ENCODE measurements around the gene TMEM132A.
A peak's percentile ranks its signal among the peaks of the same experiment; 100 is the strongest.
"Not testable (repeated sequence)": the region's sequence is repeated elsewhere in the genome, so short reads cannot be mapped to it uniquely, and the experiment has no call there.

Gene TMEM132A

DNA sequence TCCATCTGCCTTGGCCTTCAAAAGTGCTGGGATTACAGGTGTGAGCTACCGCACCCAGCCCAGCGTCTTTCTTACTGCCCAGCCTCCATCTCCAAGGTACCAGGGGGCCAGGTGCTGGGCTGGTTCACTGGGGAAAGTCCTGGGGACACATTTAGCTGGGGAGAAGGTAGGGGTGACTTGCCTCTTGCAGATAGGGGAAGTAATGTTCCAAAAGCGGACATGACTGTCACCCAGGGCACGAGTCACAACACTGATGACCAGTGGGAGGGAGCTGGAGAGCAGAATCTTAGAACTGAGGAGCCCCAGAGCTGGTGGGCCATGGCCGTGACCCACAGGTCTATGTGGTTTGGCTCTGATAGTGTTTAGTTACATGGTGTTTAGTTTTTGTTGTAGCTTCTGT lies 30.2 kb downstream of the TMEM132A start:
- DNase-seq (ENCODE audit: low read depth, low spot score), result no peak

DNA sequence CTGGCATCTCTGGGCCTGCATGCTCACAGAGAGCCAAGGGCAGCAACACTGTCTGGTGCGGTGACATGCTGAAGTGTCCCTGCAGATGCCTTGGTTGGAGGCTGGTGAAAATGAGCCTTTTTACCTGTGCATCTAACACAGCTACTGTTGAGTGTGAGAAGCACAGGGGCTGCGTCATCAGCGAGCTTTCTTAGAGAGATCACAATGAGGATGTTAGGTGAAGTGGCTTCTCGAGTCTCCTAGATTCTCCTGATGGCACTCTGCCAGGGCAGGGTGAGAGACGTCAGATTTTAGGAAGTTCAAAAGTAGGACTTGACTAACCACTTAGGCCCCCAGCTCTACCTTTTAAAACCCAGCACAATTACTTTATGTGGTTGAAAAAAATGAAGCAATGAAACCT lies 31.3 kb downstream of the TMEM132A start:
- DNase-seq (ENCODE audit: low read depth, low spot score), result no peak

DNA sequence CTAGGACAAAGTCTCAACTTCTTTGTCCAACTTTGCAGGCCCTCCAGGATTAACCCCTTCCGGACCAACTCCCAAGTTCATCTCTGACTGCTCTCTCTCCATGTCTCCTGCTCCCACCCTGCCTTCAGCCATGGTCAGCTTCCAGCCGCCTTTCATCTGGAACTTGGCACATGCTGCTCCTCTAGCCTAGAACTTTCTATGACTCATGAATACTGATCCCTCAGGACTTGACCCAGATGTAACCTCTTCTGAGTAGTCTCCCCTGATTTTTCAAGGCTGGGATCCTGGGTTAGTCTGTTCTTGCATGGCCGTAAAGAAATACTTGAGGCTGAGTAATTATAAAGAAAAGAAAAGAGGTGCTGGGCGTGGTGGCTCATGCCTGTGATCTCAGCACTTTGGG lies 32.9 kb downstream of the TMEM132A start:
- no peak for DNase-seq (ENCODE audit: low read depth, low spot score)

DNA sequence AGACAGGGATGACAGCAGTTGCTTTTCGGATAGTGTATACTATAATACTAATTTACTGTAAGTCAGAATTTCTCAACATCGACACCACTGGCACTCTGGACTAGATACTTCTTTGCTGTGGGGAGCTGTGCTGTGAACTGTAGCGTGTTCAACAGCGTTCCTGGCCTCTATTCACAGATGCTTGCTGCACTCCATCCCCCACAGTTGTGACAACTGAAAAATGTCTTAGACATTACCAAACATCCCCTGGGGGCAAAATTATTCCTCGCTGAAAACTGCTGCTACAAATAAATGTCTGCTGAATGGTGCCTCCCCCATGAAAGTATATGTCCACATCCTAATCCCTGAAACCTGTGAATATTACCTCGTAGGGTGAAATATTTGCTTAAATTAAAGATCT lies 35.2 kb downstream of the TMEM132A start:
- no peak for DNase-seq (ENCODE audit: low read depth, low spot score)

DNA sequence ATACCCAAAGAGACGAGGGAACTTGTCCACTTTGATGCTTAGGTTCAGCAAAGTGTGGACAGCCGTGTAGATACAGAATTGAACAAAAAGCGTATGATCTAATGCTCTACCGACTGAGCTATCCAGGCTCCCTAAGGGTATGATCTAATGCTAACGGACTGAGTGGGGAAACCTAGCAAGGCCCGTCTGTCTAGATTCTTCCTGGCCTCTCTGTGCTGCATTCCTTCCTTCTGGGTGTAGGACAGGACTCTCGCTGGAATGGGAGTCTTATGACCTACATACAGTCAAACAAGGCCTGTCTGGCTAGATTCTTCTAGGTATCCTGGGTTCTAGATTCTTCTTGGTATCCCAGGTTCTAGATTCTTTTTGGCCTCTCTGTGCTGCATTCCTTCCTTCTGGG lies 36.1 kb downstream of the TMEM132A start:
- no peak for DNase-seq (ENCODE audit: low read depth, low spot score)

DNA sequence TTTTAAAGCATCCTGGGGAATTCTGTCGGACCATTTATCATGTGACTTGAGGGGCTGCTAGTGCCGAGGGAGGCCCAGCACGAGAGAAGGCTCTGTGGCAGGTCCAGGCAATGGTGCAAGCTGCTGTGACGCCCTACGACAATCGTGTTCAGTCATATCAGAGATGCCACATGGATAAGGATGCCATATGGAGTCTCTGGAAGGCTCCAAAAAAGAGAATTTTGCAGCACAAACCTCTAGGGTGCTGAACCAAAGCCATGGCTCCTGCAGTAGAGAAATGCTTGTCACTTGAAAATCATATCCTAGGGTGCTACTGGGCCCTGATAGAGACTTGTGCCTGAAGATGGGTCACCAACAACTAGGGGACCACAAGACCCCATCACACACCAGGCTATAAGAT lies 40.5 kb downstream of the TMEM132A start:
- DNase-seq (ENCODE audit: low read depth, low spot score), result no peak

DNA sequence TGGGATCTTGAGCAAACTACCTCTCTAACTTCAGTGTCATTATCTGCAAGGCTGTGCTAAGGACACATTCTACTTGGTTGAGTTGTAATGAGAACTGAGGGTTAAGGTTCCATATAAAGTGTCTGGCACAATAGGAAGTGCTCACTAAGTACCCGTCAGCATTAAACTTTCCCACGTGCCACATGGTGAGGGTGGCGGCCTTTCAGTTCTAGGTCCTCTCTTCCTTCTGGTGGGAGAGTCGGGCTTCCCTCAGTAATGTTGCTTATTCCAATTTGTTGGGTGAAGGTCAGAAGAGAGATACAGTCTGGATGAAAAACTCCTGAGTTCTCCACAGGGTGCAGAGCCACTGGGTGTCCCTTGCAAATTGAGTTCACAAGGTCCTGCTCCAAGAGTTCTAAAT lies 42.6 kb downstream of the TMEM132A start:
- DNase-seq (ENCODE audit: low read depth, low spot score), result no peak

DNA sequence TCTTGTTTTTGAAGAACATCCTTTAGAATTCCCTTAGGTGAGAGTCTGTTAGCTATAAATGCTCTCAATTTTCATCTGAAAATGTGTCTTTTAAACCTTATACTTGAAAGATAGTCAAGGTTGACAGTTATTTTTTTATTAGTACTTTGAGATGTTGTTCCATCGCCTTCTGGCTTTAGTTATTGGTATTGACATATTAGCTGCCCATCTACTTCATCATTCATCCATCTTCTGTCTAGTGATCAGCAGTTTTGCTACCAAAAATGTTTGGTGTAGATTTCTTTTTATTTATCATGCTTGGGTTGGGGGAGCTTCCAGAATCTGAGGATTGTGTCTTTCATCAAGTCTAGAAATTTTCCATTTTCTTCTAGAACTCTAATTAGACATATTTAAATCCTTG lies 44.0 kb downstream of the TMEM132A start:
- no peak for DNase-seq (ENCODE audit: low read depth, low spot score)

DNA sequence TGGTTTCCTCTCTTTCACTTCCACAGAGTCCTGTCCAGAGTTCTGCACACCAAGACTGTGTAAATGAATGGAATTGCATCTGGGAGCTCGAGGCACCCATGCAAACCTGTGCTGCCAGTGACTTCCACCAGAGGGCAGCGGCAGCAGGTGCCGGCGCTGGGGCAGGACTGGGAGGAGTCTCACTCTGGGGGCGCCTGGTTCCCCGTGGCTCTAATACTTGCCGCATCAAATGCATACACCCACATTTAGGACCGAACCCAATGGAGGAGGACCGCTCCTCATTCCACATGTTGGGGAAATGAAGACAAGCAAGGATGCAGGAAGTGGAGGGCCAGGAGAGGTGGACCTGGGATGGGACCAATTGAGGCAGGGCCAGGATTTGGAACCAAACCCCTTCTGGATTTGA lies 46.1 kb downstream of the TMEM132A start:
- DNase-seq (ENCODE audit: low read depth, low spot score), result peak; percentile 63

DNA sequence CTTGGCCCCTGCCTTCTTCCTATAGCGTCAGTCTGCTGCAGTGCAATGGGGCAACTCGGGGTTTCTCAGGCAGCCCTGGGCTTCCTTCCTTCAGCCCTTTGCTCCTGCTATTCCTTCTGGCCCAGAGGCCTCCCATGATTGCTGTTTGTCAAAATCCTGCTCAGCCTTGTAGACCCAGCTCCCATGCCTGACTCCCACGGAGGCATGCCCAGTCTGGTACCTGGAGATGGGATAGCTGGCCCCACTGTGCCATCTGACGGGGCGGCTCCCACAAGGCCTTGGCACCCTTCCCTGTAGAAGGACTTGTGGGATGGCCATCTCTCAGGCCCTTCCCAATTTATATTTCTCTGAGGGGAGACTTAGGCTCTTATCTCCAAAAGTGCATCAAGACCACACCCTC lies 46.6 kb downstream of the TMEM132A start:
- DNase-seq (ENCODE audit: low read depth, low spot score), result no peak

DNA sequence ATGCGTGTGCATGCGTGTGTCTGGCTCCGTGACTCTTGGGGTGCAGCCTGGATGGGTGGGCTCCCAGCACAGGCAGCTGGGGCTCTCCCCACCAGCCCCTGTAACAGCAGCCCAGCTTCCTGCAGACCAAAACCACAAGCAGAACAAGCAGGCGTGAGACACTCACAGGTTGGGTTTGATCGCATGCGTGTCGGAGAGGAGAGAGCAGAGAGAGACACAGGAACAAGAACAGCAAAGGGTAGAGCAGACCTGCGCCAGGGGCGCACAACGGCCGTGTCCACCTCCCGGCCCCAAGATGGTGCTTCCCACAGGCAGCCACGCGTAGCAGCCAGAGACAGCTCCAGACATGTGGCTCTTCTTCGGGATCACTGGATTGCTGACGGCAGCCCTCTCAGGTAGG lies 47.3 kb downstream of the TMEM132A start, which contains the start of gene CD6:
CD6 (plus strand) TSS at position 161 of the 400 bp plus-strand sequence; CDS start at position 347, 186 bp downstream.
- peak; percentile 40 for DNase-seq (ENCODE audit: low read depth, low spot score)

DNA sequence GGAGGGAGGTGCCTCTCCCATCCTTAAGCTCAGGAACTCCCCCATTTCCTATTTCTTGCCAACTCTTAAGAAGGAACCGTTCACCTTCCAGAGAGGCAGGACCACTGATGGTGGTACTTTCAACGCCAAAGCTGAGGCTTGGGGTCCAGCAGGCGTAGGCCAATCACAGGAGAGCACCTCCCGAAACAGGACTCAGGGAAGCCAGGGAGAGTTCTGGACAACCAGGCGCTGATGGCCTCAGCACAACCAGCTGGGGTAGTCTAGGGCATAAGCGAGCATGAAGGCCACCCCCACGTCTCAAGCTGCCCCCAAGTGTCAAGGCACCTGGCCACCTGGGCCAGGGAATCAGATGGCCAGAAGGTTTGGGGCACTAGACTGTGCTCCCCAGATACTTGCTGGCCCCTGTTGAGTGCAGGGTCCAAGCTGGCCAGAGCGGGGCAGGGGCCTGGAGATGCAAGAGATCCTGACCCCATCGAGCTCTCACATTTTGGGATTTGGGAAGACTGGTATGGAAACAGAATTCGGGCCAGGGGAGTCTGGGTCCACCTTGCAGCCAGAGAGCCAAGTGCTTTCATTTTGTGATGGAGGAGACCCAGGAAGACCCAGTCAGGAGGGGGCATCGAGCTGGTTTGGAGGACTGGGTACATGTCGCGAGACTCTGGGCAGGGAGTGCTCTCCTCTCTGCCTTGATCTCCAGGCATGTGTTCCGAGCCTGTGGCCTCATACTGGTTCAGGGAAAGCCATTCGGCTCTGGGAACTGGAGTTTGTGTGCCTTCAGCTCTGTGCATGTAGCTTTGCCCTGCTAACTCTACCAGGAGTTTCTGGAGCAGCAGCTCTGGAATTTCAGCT lies 48.1 kb downstream of the TMEM132A start:
- DNase-seq (ENCODE audit: low read depth, low spot score), result no peak

DNA sequence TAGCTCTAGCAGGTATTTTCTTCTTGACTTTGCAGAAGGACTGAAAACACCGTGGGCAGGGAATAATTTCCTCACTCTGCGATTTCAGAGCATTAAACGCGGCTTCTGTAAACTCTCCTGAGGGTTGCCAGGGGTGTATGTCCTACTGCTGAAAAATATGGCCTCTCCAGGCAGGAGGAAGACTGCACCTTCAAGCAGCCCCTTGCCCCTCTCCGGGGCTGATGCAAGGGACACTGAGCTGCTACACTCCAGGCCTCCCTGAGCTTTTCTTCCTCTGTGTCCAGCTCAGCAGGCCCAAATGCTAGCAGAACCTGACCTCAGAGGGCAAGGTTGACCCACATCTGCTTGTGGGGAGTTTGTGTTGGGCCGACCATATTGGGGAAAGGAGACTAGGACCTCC lies 49.4 kb downstream of the TMEM132A start:
- DNase-seq (ENCODE audit: low read depth, low spot score), result no peak

DNA sequence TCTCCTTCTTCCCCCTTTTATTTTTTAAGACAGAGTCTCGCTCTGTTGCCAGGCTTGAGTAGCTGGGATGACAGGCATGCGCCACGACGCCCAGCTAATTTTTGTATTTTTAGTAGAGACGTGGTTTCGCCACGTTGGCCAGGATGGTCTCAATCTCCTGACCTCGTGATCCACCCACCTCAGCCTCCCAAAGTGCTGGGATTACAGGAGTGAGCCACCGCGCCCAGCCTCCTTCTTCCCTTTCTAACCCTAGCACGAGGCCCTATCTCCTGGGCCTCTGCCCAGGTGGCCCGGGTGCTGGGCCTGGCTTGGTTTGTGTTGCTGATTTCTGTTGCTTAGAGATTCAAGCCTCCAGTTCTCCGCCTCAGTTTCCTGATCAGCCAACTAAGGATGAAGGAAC lies 50.1 kb downstream of the TMEM132A start:
- DNase-seq (ENCODE audit: low read depth, low spot score), result not testable (repeated sequence)

DNA sequence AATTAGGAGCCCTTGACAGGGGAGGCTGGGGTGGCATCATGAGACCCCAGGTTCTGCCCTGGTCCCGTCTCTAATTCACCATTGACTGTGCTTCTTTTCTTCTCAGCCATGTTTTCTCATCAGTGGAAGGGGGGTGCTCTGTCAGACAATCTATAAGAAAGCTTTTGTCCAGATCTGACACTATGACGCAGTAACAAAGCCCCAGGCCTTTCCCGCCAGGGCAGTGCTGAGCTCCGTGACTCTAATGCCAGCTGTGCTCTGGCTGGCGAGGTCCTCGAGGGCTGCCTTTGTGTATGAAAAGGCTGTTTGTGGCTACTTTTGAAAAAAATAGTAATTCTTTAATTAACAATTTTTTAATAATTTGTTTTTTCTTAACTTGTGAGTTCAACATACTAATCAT lies 50.5 kb downstream of the TMEM132A start:
- DNase-seq (ENCODE audit: low read depth, low spot score), result no peak

DNA sequence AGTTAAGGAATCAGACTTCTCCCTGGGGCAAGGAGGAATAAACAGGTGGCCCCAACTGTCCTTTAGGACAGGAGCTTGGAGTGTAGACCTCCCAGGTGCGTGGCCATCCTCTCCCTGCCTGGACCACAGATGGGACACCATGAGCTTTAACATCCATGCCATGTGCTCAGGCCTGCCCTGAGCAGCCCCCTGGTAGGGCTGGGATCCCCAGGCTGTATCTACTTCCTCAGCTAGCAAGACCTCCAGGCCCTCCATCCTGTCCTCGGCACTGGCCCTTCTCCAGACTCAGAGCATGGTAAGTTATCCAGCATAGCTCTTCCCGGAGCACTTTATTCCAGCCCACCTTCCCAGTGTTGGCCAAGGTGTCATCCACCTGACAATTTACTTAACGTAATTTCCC lies 53.0 kb downstream of the TMEM132A start:
- DNase-seq (ENCODE audit: low read depth, low spot score), result no peak

DNA sequence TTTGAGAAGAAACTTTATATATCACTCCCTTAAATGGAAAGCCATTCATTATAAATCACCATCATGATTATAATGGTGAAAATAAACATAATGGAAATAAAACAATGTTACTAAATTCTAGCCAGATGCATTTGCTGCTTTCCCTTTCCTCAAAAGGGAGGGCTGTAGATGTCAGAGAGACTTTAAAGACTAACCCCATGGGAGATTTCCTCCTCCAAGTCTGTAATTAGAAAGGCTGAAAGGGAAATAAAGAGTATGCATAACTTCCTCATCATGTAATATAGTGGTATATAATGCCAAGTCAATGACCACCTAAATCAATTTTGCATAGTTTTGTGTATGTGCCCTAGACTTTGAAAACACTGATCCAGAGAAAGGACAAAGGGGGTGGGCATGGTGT lies 53.6 kb downstream of the TMEM132A start:
- DNase-seq (ENCODE audit: low read depth, low spot score), result no peak

DNA sequence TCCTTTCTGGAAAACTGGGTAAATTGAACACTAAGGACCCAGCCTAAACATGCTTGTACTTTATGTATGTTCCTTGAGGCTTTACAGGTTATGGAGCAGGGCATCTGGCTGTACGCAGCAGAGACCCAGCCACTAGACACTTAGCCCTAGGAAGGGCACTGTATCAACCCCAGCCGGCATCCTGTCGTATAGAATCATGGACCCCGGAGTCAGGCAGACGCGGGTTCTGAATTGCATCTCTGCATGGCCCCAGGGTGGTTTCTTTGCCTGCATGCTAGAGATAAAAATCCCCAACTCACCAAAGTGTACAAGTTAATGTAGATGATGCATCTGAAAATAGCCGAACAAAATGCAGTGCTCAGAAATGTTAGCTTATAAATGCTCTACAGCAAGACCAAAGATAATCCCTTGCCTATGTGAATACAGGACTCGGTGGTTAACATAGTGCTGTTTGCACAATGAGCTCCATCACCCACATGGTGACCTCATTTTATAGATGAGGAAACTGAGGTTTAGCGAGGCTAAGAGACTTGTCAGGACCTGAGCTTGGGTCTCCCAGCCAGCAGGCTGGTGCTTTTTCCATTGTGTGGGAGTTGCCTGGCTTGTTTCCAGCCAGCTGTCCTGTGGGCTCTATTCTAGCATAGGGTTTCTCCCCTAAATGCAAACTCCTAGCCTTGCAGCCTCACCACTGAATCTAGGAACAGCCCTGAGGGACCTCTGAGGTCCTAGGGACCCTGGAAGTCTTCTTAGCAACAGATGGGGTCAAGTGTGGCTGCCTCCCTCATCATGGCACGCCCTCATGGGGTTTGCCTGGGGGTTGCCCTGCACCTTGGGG lies 54.5 kb downstream of the TMEM132A start:
- no peak for DNase-seq (ENCODE audit: low read depth, low spot score)

DNA sequence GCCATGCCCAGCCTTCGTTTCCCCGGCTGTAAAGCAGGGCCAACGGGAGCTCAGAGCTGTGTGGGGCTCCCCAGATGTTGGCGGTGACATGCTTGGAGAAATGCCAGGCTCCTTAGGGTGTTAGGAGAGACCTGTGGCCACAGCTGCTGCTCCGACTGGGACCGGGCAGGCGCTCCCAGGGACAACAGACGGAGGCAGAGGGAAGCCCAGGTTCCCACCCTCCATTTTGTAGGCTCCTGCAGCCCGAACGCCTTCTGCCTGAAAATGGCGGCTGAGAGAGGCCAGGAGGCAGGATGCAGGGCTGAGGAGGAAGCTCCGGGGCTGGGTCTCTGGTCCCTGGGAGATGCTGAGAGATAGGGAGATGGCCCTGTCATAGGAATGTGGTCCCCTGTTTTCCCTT lies 57.3 kb downstream of the TMEM132A start:
- no peak for DNase-seq (ENCODE audit: low read depth, low spot score)

DNA sequence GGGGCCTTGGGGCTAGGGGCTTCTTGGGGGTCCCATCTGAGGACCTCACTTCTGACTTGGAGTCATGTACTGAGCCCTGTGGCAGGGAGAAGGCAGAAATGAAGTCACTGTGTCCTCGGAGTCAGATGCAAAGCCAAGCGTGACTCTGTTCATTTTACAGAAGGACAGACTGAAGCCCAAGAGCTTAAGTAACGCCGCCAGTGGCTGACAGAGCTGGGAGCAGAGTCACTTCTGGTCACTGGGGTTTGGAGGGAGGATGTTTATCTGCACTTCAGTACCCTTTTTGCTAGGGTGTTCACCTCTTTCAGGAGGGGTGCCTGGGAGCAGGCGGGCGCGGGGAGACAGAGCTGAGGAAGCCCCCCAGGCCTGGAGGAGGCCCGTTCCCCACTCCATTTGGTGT lies 57.9 kb downstream of the TMEM132A start:
- no peak for DNase-seq (ENCODE audit: low read depth, low spot score)

DNA sequence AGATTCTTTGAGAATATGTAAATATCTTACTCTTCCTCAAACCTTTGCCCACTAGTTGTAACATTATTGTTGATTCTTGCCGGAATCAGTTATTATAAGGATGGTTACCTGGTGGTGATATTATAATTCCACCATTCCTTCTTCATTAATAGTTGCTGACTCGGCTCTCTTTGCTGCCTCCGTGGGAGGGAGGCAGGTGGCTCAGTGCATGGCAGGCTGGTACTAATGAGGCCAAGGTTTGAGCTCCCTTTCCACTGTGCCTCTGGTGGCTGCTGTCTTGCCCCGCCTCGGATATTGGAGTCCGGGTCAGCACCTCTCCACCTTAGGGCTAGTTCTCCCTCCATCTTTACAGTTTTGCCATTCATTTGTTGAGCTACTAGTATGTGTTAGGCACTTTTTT lies 59.9 kb downstream of the TMEM132A start:
- no peak for DNase-seq (ENCODE audit: low read depth, low spot score)

DNA sequence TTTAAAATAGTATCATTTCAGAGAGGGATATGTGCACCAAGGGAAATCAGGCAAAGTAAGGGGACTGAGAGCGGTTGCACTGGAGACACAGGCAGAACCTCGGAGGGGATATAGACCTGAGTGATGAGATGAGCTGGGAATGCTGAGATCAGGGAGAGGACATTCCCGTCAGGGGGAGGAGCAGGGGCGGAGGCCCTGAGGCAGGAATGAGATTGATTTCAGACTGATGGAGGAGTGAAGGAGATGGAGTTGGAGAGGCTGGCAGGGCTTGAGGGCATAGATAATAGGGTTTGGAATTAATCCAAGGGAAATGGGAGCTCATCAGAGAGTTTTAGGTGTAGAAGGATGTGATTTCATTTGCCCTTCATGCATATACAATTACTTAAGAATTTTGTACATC lies 60.4 kb downstream of the TMEM132A start:
- no peak for DNase-seq (ENCODE audit: low read depth, low spot score)

DNA sequence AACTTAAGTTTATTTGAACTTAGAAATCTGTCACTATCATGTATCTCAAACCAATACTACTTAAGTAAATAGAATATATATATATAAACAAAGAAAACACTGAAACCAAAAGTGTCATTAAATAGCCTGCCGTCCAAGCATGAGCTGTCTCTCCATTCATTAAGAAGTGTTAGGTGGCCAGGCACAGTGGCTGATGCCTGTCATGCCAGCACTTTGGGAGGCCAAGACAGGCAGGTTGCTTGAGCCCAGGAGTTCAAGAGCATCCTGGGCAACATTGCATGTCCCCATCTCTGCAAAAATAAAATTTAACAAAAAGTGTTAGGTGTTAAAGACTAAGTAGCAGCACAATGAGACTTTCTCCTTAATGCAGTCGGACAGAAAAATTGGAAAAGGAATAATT lies 61.2 kb downstream of the TMEM132A start:
- no peak for DNase-seq (ENCODE audit: low read depth, low spot score)
